ENCODE data around the gene CCND2. TPM values are rescaled to one million over a fixed set of nuclear protein-coding genes. Genes with fewer than 3 reads are reported as not detected.

The CCND2 gene
- total and polyA plus RNA-seq, 2 experiments from 2014 or later = 75.6 to 224 TPM

- TF ChIP-seq ZNF462 (CRISPR knock-in tag; IDR thresholded peaks at IDR 0.05) = no peak
These were observed 20.5 kb downstream of the CCND2 start (continued) for GRCh38 chr12:4293966-4294505.

DNA sequence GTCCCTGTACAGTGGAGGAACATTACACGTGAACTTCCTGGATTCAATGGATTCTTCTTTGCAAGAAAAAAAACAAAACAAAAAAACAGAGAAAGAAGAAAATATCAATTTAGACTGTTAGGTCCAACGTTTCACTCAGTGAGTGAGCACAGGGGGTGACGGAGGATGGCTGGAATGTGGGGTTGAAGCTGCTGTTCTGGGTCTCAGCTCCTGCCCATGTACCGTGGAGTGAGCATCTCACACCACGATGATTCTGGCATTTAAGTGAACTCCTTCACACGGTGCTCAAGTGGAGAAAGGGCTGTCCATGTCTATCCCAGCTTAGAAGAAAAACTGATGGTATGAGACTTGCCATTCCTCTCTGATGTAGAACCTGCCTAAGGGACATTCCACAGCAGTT is 23.2 kb downstream of the CCND2 start:
- Histone ChIP-seq H3K27ac (ENCODE audit: low read depth) (no peak overlapping the region), H2AFZ (no peak overlapping the region), H3F3A (replicated peaks; ENCODE audit: low read depth) (peaks cover 41% of the 10 kb centered on the region), H3K4me3 (no peak overlapping the region), H3K9me2 (ENCODE audit: insufficient read depth) (no peaks in the 10 kb centered on the region), H4K20me1 (replicated peaks; ENCODE audit: insufficient read depth) (peaks cover 74% of the 10 kb centered on the region), H3K79me2 (replicated peaks; ENCODE audit: insufficient read depth) (peaks cover 83% of the 10 kb centered on the region), H3K4me1 (ENCODE audit: insufficient read depth) (peaks cover 4% of the 10 kb centered on the region), H3K27me3 (ENCODE audit: insufficient read depth) (no peaks in the 10 kb centered on the region), H3K4me2 (no peak overlapping the region), H3K36me3 (ENCODE audit: insufficient read depth) (peaks cover 76% of the 10 kb centered on the region)
- no peaks in the 10 kb centered on the region for H3K9me3 Mint-ChIP-seq
- peaks cover 16% of the 10 kb centered on the region for H3K27me3 Mint-ChIP-seq (ENCODE audit: insufficient read depth, low read depth, poor library complexity)
- H3K27ac Mint-ChIP-seq = 0 out of 2 replicates have a peak overlapping the region, but pooled peaks have one; percentile 58
- DNase-seq (ENCODE audit: low spot score) (no peak), ATAC-seq (no peak)
- no peak for TF ChIP-seq EZH2phosphoT487 (IDR thresholded peaks at IDR 0.05; ENCODE audit: unreplicated experiment)
- no peak for TF ChIP-seq STAT1 (IDR thresholded peaks at IDR 0.05; ENCODE audit: unreplicated experiment)
- TF ChIP-seq POLR2AphosphoS5 (IDR thresholded peaks at IDR 0.05; ENCODE audit: low read depth) = peak; percentile 35; the same call in 1 of the 2 replicates
- H3K4me1 Mint-ChIP-seq = peaks cover 33% of the 10 kb centered on the region
- peaks cover 99% of the 10 kb centered on the region for H3K36me3 Mint-ChIP-seq (ENCODE audit: low read depth)
- H3K4me3 Mint-ChIP-seq = no peak overlapping the region

GRCh38 chr12:4297617-4298016 is 24.1 kb downstream of the CCND2 start:
- DNase-seq (ENCODE audit: low spot score) = no peak
- Mint-ChIP-seq H3K27me3 (ENCODE audit: insufficient read depth, low read depth, poor library complexity) (peaks cover 14% of the 10 kb centered on the region), H3K4me1 (peaks cover 33% of the 10 kb centered on the region), H3K9me3 (no peaks in the 10 kb centered on the region), H3K4me3 (no peak overlapping the region), H3K36me3 (ENCODE audit: low read depth) (peaks cover 100% of the 10 kb centered on the region), H3K27ac (no peak overlapping the region)
- H3K27me3 ChIP-seq (ENCODE audit: insufficient read depth) = no peaks in the 10 kb centered on the region
- H3K27ac ChIP-seq (ENCODE audit: low read depth) = no peak overlapping the region
- H3K36me3 ChIP-seq (ENCODE audit: insufficient read depth) = peaks cover 76% of the 10 kb centered on the region
- peaks cover 4% of the 10 kb centered on the region for H3K4me1 ChIP-seq (ENCODE audit: insufficient read depth)
- peaks cover 75% of the 10 kb centered on the region for H3K79me2 ChIP-seq (replicated peaks; ENCODE audit: insufficient read depth)
- no peaks in the 10 kb centered on the region for H3K9me2 ChIP-seq (ENCODE audit: insufficient read depth)
- no peak overlapping the region for H3K4me3 ChIP-seq
- H2AFZ ChIP-seq = no peak overlapping the region
- TF ChIP-seq NANOG (IDR thresholded peaks at IDR 0.05; ENCODE audit: borderline replicate concordance) = no peak
- peak; percentile 36 for TF ChIP-seq POLR2AphosphoS5 (IDR thresholded peaks at IDR 0.05; ENCODE audit: low read depth)
- no peak for TF ChIP-seq CTCF (conservative IDR thresholded peaks at IDR 0.05; ENCODE audit: low read depth in 2 of 2)
- H4K20me1 ChIP-seq (replicated peaks; ENCODE audit: insufficient read depth) = peaks cover 76% of the 10 kb centered on the region
- no peak overlapping the region for H3K4me2 ChIP-seq
- ATAC-seq = no peak
- H3F3A ChIP-seq (replicated peaks; ENCODE audit: low read depth) = peaks cover 50% of the 10 kb centered on the region
